Colonic mucosa (tissue), 4 donors: ENCODE results near the gene SPATA6. TPM values are rescaled to one million over a fixed set of nuclear protein-coding genes. Genes with fewer than 3 reads are reported as not detected.

ENCODE experiments used
- DNase-seq: peaks from one replicate; pipeline ENCODE4 v3.0.0-alpha.2; 2020
- H3K27ac ChIP-seq: fragments of 200-600 bp; one replicate; pipeline ENCODE4 v1.8.0; 2021
- H3K27me3 ChIP-seq: fragments of 200-600 bp; one replicate; pipeline ENCODE4 v1.8.0; 2021
- H3K36me3 ChIP-seq: fragments of 200-600 bp; one replicate; pipeline ENCODE4 v1.8.0; 2021
- H3K4me1 ChIP-seq: fragments of 200-600 bp; one replicate; pipeline ENCODE4 v1.8.0; 2021; ENCODE audit warnings: mild to moderate bottlenecking
- H3K4me3 ChIP-seq: fragments of 200-600 bp; one replicate; pipeline ENCODE4 v1.8.0; 2021
- H3K9ac ChIP-seq, 2 donors: one replicate each; pipeline ENCODE4 v1.7.0; 2013; ENCODE audit warnings: control low read depth in 2 of 2, low read depth in 2 of 2, low read length in 2 of 2
- H3K9me3 ChIP-seq: fragments of 200-600 bp; one replicate; pipeline ENCODE4 v1.8.0; 2021
- CTCF ChIP-seq: fragments of 200-600 bp; IDR thresholded peaks from one replicate; pipeline ENCODE4 v1.8.0; 2022; ENCODE audit warnings: antibody characterized with exemption, mild to moderate bottlenecking
- intact Hi-C: fragments of 100-400 bp; cut with DNase I; formaldehyde crosslinking; loops from one replicate; pipeline ENCODE4 v1.14.1; 2022
- total RNA-seq, 2 donors: library from RNA; stranded (reverse); fragmentation: NEBNext Ultra II Directional in 1 of 2; extraction: Animal tissue kit (Norgen Biotek cat#: 25700) in 1 of 2; gene quantifications; one replicate each; pipeline ENCODE4 v1.2.1, GENCODE V29; 2021
- donor health status: healthy.
- donor health status: DM: no; HTN: no; CAD: no.
- donor health status: DM: no; HTN: no; CAD: no.

Gene SPATA6
- total RNA-seq, 2 donors from 2014 or later: 9.1 to 9.4 TPM

GRCh38 chr1:48470481-48470855 lies 1.5 kb downstream of the SPATA6 start:
- H3K27ac ChIP-seq: peak overlapping the region; percentile 73
- no peaks in the 10 kb centered on the region for H3K27me3 ChIP-seq
- peak overlapping the region in 1 of 2 donors; percentile 85 for H3K9ac ChIP-seq
- no peaks in the 10 kb centered on the region for H3K36me3 ChIP-seq
- no peaks in the 10 kb centered on the region for H3K9me3 ChIP-seq
- TF ChIP-seq CTCF: no peak
- peaks cover 7% of the 10 kb centered on the region for H3K4me1 ChIP-seq
- no peak overlapping the region for H3K4me3 ChIP-seq
- peak; percentile 49 for DNase-seq
- intact Hi-C loops: no loop called here

DNA sequence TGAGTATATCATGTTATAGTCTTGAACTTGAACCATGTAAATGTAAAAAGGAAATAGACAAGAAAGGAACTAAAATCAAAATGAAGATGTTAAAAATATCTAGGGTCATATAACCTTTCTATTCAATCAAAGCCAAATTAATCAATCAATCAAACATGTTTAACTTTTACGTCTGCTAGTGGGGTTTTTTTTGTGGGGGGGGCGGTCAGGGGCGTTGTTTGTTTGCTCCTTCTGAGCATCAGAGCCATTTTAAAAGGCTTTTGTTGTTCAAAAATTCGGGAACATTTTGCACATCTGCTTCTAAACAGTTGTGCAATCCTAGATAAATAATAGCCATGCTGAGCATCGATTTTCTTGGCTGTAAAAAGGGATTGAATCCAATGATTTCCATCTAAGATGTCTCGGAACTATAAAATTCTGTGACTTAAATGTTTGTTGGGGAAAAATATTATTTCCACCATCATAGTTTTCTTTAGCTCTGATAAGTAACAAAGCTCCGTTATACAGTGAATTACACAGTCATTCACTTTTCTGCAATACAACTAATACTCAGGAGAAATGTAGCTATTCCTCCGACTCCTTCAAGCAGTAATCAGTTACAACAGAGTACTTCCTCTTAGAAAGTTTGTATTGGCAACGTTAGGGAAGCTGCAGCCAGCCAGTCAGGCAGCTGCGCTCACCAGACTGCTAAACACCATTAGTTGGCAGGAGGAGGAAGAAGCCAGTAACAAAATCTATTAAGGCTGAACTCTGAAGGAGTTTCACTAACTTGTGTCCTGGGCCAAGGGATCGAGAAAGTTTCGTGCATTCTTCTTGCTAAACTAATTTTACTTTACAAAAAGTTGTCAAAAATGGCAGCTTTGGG lies 2.2 kb downstream of the SPATA6 start:
- Histone ChIP-seq H3K36me3 (no peaks in the 10 kb centered on the region), H3K27ac (peak overlapping the region; percentile 73), H3K4me1 (peaks cover 7% of the 10 kb centered on the region), H3K4me3 (peak overlapping the region; percentile 1), H3K9me3 (no peaks in the 10 kb centered on the region), H3K9ac (peak overlapping the region in 1 of 2 donors; percentile 85), H3K27me3 (no peaks in the 10 kb centered on the region)
- DNase-seq: peak; percentile 49
- intact Hi-C loops: no loop called here
- TF ChIP-seq CTCF: no peak

GRCh38 chr1:48466594-48466993 lies 5.4 kb downstream of the SPATA6 start:
- TF ChIP-seq CTCF: no peak
- Histone ChIP-seq H3K9ac (no peak overlapping the region), H3K9me3 (no peaks in the 10 kb centered on the region), H3K27me3 (no peaks in the 10 kb centered on the region), H3K36me3 (no peaks in the 10 kb centered on the region), H3K4me3 (no peak overlapping the region), H3K4me1 (peaks cover 7% of the 10 kb centered on the region), H3K27ac (no peak overlapping the region)
- no peak for DNase-seq
- intact Hi-C loops: no loop called here

- Histone ChIP-seq H3K27me3 (no peaks in the 10 kb centered on the region), H3K9me3 (no peaks in the 10 kb centered on the region), H3K4me1 (no peaks in the 10 kb centered on the region), H3K27ac (no peak overlapping the region), H3K4me3 (no peak overlapping the region), H3K36me3 (no peaks in the 10 kb centered on the region), H3K9ac (no peak overlapping the region)
- no peak for DNase-seq
- TF ChIP-seq CTCF: no peak
- intact Hi-C loops: no loop called here
Measured at GRCh38 chr1:48462716-48463302, 9.2 kb downstream of the SPATA6 start.

DNA sequence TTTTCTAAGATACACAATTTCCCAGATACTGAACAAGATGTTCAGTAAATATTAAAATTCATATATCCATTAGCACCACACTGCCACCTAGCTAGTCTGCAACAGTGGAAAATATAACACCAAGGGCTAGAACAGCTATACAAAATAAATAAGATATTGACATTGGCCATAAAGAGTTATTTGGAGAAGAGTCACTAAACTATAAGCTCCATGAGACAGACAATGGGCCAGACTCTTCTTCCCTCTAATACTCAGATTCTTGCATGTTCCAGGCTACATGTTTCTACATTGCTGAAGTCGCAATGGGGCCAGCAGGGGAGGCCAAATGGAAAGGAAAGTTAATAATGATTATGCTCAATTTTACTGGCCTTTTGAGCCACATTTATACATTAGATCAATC lies 21.5 kb downstream of the SPATA6 start:
- Histone ChIP-seq H3K27ac (no peak overlapping the region), H3K36me3 (no peaks in the 10 kb centered on the region), H3K27me3 (no peaks in the 10 kb centered on the region), H3K9ac (no peak overlapping the region), H3K4me1 (no peaks in the 10 kb centered on the region), H3K9me3 (no peaks in the 10 kb centered on the region), H3K4me3 (no peak overlapping the region)
- intact Hi-C loops: no loop called here
- peak; percentile 17 for TF ChIP-seq CTCF
- no peak for DNase-seq
